HEK293T (cell line): ENCODE results near the gene NIPAL1.

ENCODE experiments used
- BHLHE40 ChIP-seq: fragments of 450-650 bp; IDR thresholded peaks from 2 replicates; pipeline ENCODE4 v1.6.1; 2016; ENCODE audit warnings: mild to moderate bottlenecking, moderate library complexity, borderline replicate concordance
- CTBP1 ChIP-seq: fragments of 450-650 bp; IDR thresholded peaks from 2 replicates; pipeline ENCODE4 v1.6.1; 2016; ENCODE audit warnings: borderline replicate concordance
- ELF4 ChIP-seq: fragments of 450-650 bp; IDR thresholded peaks from 2 replicates; pipeline ENCODE4 v1.6.1; 2017; ENCODE audit warnings: antibody characterized with exemption
- FOXM1 ChIP-seq: fragments of 450-650 bp; IDR thresholded peaks from 2 replicates; pipeline ENCODE4 v1.6.1; 2017; ENCODE audit warnings: mild to moderate bottlenecking, borderline replicate concordance
- HDGF ChIP-seq: fragments of 450-650 bp; IDR thresholded peaks from 2 replicates; pipeline ENCODE4 v1.6.1; 2017; ENCODE audit warnings: antibody characterized with exemption, borderline replicate concordance
- SP1 ChIP-seq: fragments of 450-650 bp; IDR thresholded peaks from 2 replicates; pipeline ENCODE4 v1.6.1; 2017
- SUZ12 ChIP-seq: fragments of 450-650 bp; IDR thresholded peaks from 2 replicates; pipeline ENCODE4 v1.6.1; 2016; ENCODE audit warnings: mild to moderate bottlenecking
- TARDBP ChIP-seq: fragments of 450-650 bp; IDR thresholded peaks from 2 replicates; pipeline ENCODE4 v1.6.1; 2016

- TF ChIP-seq FOXM1 (no peak), CTBP1 (no peak), ELF4 (no peak), TARDBP (no peak), SP1 (no peak), SUZ12 (no peak), HDGF (no peak), BHLHE40 (no peak)
Measured at GRCh38 chr4:48071191-48071590, 54.6 kb downstream of the NIPAL1 start.
